DND-41 (cell line): Measurements from ENCODE around the gene PGK2.

Source experiments
- ATAC-seq: fragments of 200-7000 bp; cut with Tn5 transposase; 3 replicates; pipeline ENCODE4 v1.9.1; 2021; ENCODE audit warnings: low read depth; ENCODE audit not compliant: insufficient read depth
- DNase-seq: peaks from one replicate; pipeline ENCODE4 v3.0.0-alpha.2; 2020
- H2AFZ ChIP-seq: 2 replicates; pipeline ENCODE4 v1.6.0; 2012; ENCODE audit warnings: low read depth, low read length
- H3K27ac ChIP-seq: 2 replicates; pipeline ENCODE4 v1.5.1; 2012; ENCODE audit warnings: low read length, inconsistent platforms
- H3K27me3 ChIP-seq: fragments of 200-600 bp; sonication (generic); 2 replicates; pipeline ENCODE4 v1.6.0; 2012; ENCODE audit warnings: low read length, mild to moderate bottlenecking, inconsistent platforms; ENCODE audit not compliant: insufficient read depth, poor library complexity
- H3K36me3 ChIP-seq: 2 replicates; pipeline ENCODE4 v1.5.1; 2012; ENCODE audit warnings: low read length, inconsistent platforms; ENCODE audit not compliant: insufficient read depth
- H3K4me1 ChIP-seq: 2 replicates; pipeline ENCODE4 v1.5.1; 2012; ENCODE audit warnings: mild to moderate bottlenecking, low read length; ENCODE audit not compliant: insufficient read depth
- H3K4me2 ChIP-seq: 2 replicates; pipeline ENCODE4 v1.6.0; 2012; ENCODE audit warnings: mild to moderate bottlenecking, moderate library complexity, low read length, inconsistent platforms; ENCODE audit not compliant: insufficient read depth
- H3K4me3 ChIP-seq, 2 experiments: fragments of 200-600 bp in 1 of 2; shearing (Covaris generic) in 1 of 2; 2 replicates each; pipeline ENCODE4 v1.5.1; 2012 to 2016; ENCODE audit warnings: inconsistent platforms in 2 of 2, low read length in 2 of 2, mild to moderate bottlenecking in 2 of 2, low read depth in 1 of 2, moderate library complexity in 1 of 2
- H3K79me2 ChIP-seq: 2 replicates; pipeline ENCODE4 v1.6.0; 2012; ENCODE audit warnings: low read length, inconsistent platforms; ENCODE audit not compliant: insufficient read depth
- H3K9ac ChIP-seq: 2 replicates; pipeline ENCODE4 v1.6.0; 2012; ENCODE audit warnings: low read depth, mild to moderate bottlenecking, inconsistent platforms, low read length, moderate library complexity
- H3K9me3 ChIP-seq: 2 replicates; pipeline ENCODE4 v1.5.1; 2012; ENCODE audit warnings: low read length, moderate library complexity, mild to moderate bottlenecking, inconsistent platforms; ENCODE audit not compliant: insufficient read depth, severe bottlenecking
- H4K20me1 ChIP-seq: 2 replicates; pipeline ENCODE4 v1.6.0; 2012; ENCODE audit warnings: low read length; ENCODE audit not compliant: insufficient read depth
- CTCF ChIP-seq: IDR thresholded peaks from 2 replicates; pipeline ENCODE4 v1.5.1; 2012; ENCODE audit warnings: borderline replicate concordance, low read length, moderate library complexity, mild to moderate bottlenecking; ENCODE audit not compliant: poor library complexity, severe bottlenecking; ENCODE audit errors: extremely low read depth
- EZH2 ChIP-seq: IDR thresholded peaks from 3 replicates; pipeline ENCODE4 v1.6.1; 2012; ENCODE audit warnings: borderline replicate concordance, low read depth, mild to moderate bottlenecking, moderate library complexity, low read length, inconsistent platforms; ENCODE audit not compliant: severe bottlenecking

PGK2 gene

GRCh38 chr6:49744259-49744658, 42.8 kb downstream of the PGK2 start, which contains the start of gene CRISP3:
CRISP3 (minus strand) TSS chr6:49744388; CDS start chr6:49744367, 21 bp downstream.
- H3K9ac ChIP-seq: no peak within 1 kb of the TSS
- no peak for DNase-seq

GRCh38 chr6:49743429-49743828, 43.7 kb downstream of the PGK2 start:
- no peak for ATAC-seq

More at GRCh38 chr6:49744259-49744658, 42.8 kb downstream of the PGK2 start, which contains the start of gene CRISP3:
- no peaks in the 10 kb centered on the region for H3K4me1 ChIP-seq
- no peak within 1 kb of the TSS for H2AFZ ChIP-seq
- no peaks in the 10 kb centered on the region for H3K27me3 ChIP-seq
- no peak within 1 kb of the TSS for H3K4me2 ChIP-seq
- H3K79me2 ChIP-seq: no peaks in the 10 kb centered on the region
- H3K36me3 ChIP-seq: no peaks in the 10 kb centered on the region
- TF ChIP-seq CTCF (no peak), EZH2 (no peak)
- H3K9me3 ChIP-seq: no peaks in the 10 kb centered on the region
- H4K20me1 ChIP-seq: no peaks in the 10 kb centered on the region
- no peak within 1 kb of the TSS for H3K27ac ChIP-seq
- ATAC-seq: no peak
- no peak within 1 kb of the TSS for H3K4me3 ChIP-seq

GRCh38 chr6:49739423-49739822, 47.7 kb downstream of the PGK2 start:
- Histone ChIP-seq H3K9ac (no peak overlapping the region), H3K79me2 (no peaks in the 10 kb centered on the region), H4K20me1 (no peaks in the 10 kb centered on the region), H2AFZ (no peak overlapping the region), H3K4me3 (no peak overlapping the region), H3K27ac (no peak overlapping the region), H3K4me2 (no peak overlapping the region), H3K36me3 (no peaks in the 10 kb centered on the region), H3K4me1 (no peaks in the 10 kb centered on the region), H3K27me3 (no peaks in the 10 kb centered on the region), H3K9me3 (no peaks in the 10 kb centered on the region)
- no peak for TF ChIP-seq CTCF
- no peak for TF ChIP-seq EZH2
- ATAC-seq: no peak
- DNase-seq: no peak

More at GRCh38 chr6:49743429-49743828, 43.7 kb downstream of the PGK2 start:
- Histone ChIP-seq H3K79me2 (no peaks in the 10 kb centered on the region), H3K4me1 (no peaks in the 10 kb centered on the region), H2AFZ (no peak overlapping the region), H3K9ac (no peak overlapping the region), H3K4me2 (no peak overlapping the region), H3K27ac (no peak overlapping the region), H3K4me3 (no peak overlapping the region), H4K20me1 (no peaks in the 10 kb centered on the region), H3K9me3 (no peaks in the 10 kb centered on the region), H3K27me3 (no peaks in the 10 kb centered on the region), H3K36me3 (no peaks in the 10 kb centered on the region)
- DNase-seq: no peak
- TF ChIP-seq EZH2 (no peak), CTCF (no peak)

GRCh38 chr6:49736017-49736508, 51.0 kb downstream of the PGK2 start:
- H3K4me1 ChIP-seq: no peaks in the 10 kb centered on the region
- H3K27ac ChIP-seq: no peak overlapping the region
- no peak overlapping the region for H3K9ac ChIP-seq
- no peaks in the 10 kb centered on the region for H3K9me3 ChIP-seq
- H4K20me1 ChIP-seq: no peaks in the 10 kb centered on the region
- no peaks in the 10 kb centered on the region for H3K79me2 ChIP-seq
- H3K4me2 ChIP-seq: no peak overlapping the region
- H3K4me3 ChIP-seq: no peak overlapping the region
- TF ChIP-seq EZH2 (no peak), CTCF (no peak)
- ATAC-seq (no peak), DNase-seq (no peak)
- no peaks in the 10 kb centered on the region for H3K27me3 ChIP-seq
- H3K36me3 ChIP-seq: no peaks in the 10 kb centered on the region
- no peak overlapping the region for H2AFZ ChIP-seq
